Measurements from ENCODE around the gene APOBEC3B. TPM values are rescaled to one million over a fixed set of nuclear protein-coding genes. Genes with fewer than 3 reads are reported as not detected.
"Not testable (repeated sequence)": the region's sequence is repeated elsewhere in the genome, so short reads cannot be mapped to it uniquely, and the experiment has no call there.

APOBEC3B gene
- total RNA-seq, 2 donors from 2014 or later, result 0.42 TPM; not detected in 1

- no peak for ATAC-seq (ENCODE audit: insufficient number of reproducible peaks, low FRiP score, low read depth)
- H3K27me3 ChIP-seq (replicated peaks; ENCODE audit: insufficient read depth), result no peaks in the 10 kb centered on the region
- H3K9me3 ChIP-seq, result no peaks in the 10 kb centered on the region
- H3K4me1 ChIP-seq (ENCODE audit: control insufficient read depth in 1 of 2, low read depth in 2 of 2), result no peaks in the 10 kb centered on the region
- DNase-seq (ENCODE audit: low spot score), result no peak
- no peaks in the 10 kb centered on the region for H3K36me3 ChIP-seq
- H3K27ac ChIP-seq, result no peak overlapping the region
- TF ChIP-seq CTCF (IDR thresholded peaks at IDR 0.05), result no peak
- H3K4me3 ChIP-seq, result no peak overlapping the region
Measured at GRCh38 chr22:38959590-38959989, 22.6 kb upstream of the APOBEC3B start.

GRCh38 chr22:38960673-38961072 lies 21.5 kb upstream of the APOBEC3B start:
- not testable (repeated sequence) for DNase-seq (ENCODE audit: low spot score); H3K27me3 ChIP-seq (replicated peaks; ENCODE audit: insufficient read depth); ATAC-seq (ENCODE audit: insufficient number of reproducible peaks, low FRiP score, low read depth); H3K4me3 ChIP-seq; H3K4me1 ChIP-seq (ENCODE audit: control insufficient read depth in 1 of 2, low read depth in 2 of 2); H3K36me3 ChIP-seq; H3K9me3 ChIP-seq; H3K27ac ChIP-seq

GRCh38 chr22:38963291-38963738 lies 18.8 kb upstream of the APOBEC3B start:
- not testable (repeated sequence) for H3K9me3 ChIP-seq; H3K4me3 ChIP-seq; H3K36me3 ChIP-seq; H3K27me3 ChIP-seq (replicated peaks; ENCODE audit: insufficient read depth); H3K4me1 ChIP-seq (ENCODE audit: control insufficient read depth in 1 of 2, low read depth in 2 of 2); H3K27ac ChIP-seq; DNase-seq (ENCODE audit: low spot score); ATAC-seq (ENCODE audit: insufficient number of reproducible peaks, low FRiP score, low read depth)

- no peak for TF ChIP-seq CTCF (IDR thresholded peaks at IDR 0.05)
- no peaks in the 10 kb centered on the region for H3K4me1 ChIP-seq (ENCODE audit: control insufficient read depth in 1 of 2, low read depth in 2 of 2)
- H3K27me3 ChIP-seq (replicated peaks; ENCODE audit: insufficient read depth), result no peaks in the 10 kb centered on the region
- no peak for ATAC-seq (ENCODE audit: insufficient number of reproducible peaks, low FRiP score, low read depth)
- no peak for DNase-seq (ENCODE audit: low spot score)
- H3K36me3 ChIP-seq, result no peaks in the 10 kb centered on the region
- no peaks in the 10 kb centered on the region for H3K9me3 ChIP-seq
- H3K27ac ChIP-seq, result no peak overlapping the region
- no peak overlapping the region for H3K4me3 ChIP-seq
Measured at GRCh38 chr22:38963872-38964271, 18.3 kb upstream of the APOBEC3B start.

- DNase-seq (ENCODE audit: low spot score), result no peak
- H3K27me3 ChIP-seq (replicated peaks; ENCODE audit: insufficient read depth), result no peaks in the 10 kb centered on the region
- no peaks in the 10 kb centered on the region for H3K4me1 ChIP-seq (ENCODE audit: control insufficient read depth in 1 of 2, low read depth in 2 of 2)
- H3K4me3 ChIP-seq, result no peak overlapping the region
- H3K9me3 ChIP-seq, result no peaks in the 10 kb centered on the region
- no peaks in the 10 kb centered on the region for H3K36me3 ChIP-seq
- H3K27ac ChIP-seq, result no peak overlapping the region
- no peak for TF ChIP-seq CTCF (IDR thresholded peaks at IDR 0.05)
- ATAC-seq (ENCODE audit: insufficient number of reproducible peaks, low FRiP score, low read depth), result no peak
Measured at GRCh38 chr22:38964306-38964705, 17.8 kb upstream of the APOBEC3B start.

- ATAC-seq (ENCODE audit: insufficient number of reproducible peaks, low FRiP score, low read depth), result no peak
- TF ChIP-seq CTCF (IDR thresholded peaks at IDR 0.05), result no peak
- no peak for DNase-seq (ENCODE audit: low spot score)
Measured at GRCh38 chr22:38964989-38965388, 17.2 kb upstream of the APOBEC3B start.

More at GRCh38 chr22:38964989-38965388, 17.2 kb upstream of the APOBEC3B start:
- H3K27ac ChIP-seq, result no peak overlapping the region
- no peaks in the 10 kb centered on the region for H3K27me3 ChIP-seq (replicated peaks; ENCODE audit: insufficient read depth)
- H3K4me1 ChIP-seq (ENCODE audit: control insufficient read depth in 1 of 2, low read depth in 2 of 2), result no peaks in the 10 kb centered on the region
- H3K36me3 ChIP-seq, result no peaks in the 10 kb centered on the region
- no peak overlapping the region for H3K4me3 ChIP-seq
- no peaks in the 10 kb centered on the region for H3K9me3 ChIP-seq

Data from thoracic aorta (tissue), 2 donors.